ENCODE results near the gene CD4.
A peak's percentile ranks its signal among the peaks of the same experiment; 100 is the strongest.

CD4 gene

GRCh38 chr12:6829536-6830220 lies 40.4 kb downstream of the CD4 start:
- DNase-seq = peak; percentile 77

- no peak for DNase-seq
These were observed 41.1 kb downstream of the CD4 start for GRCh38 chr12:6830286-6830890.

- no peak for DNase-seq
These were observed 41.7 kb downstream of the CD4 start for GRCh38 chr12:6830999-6831398.

- no peak for DNase-seq
These were observed 42.2 kb downstream of the CD4 start for GRCh38 chr12:6831450-6831995.

- no peak for DNase-seq
These were observed 42.8 kb downstream of the CD4 start for GRCh38 chr12:6832125-6832524.

GRCh38 chr12:6833189-6833890 lies 44.0 kb downstream of the CD4 start:
- no peak for DNase-seq

GRCh38 chr12:6834254-6834653 lies 44.9 kb downstream of the CD4 start:
- DNase-seq = no peak

- DNase-seq = peak; percentile 49
These were observed 45.5 kb downstream of the CD4 start for GRCh38 chr12:6834873-6835272.

- no peak for DNase-seq
These were observed 47.5 kb downstream of the CD4 start for GRCh38 chr12:6836851-6837250.

- no peak for DNase-seq
These were observed 48.2 kb downstream of the CD4 start for GRCh38 chr12:6837370-6838060.

- no peak for DNase-seq
These were observed 49.5 kb downstream of the CD4 start for GRCh38 chr12:6838854-6839253.

- peak; percentile 99 for DNase-seq
These were observed 50.3 kb downstream of the CD4 start for GRCh38 chr12:6839482-6840201.

- DNase-seq = peak; percentile 100
These were observed 51.0 kb downstream of the CD4 start for GRCh38 chr12:6840330-6840729.

- DNase-seq = peak; percentile 80
These were observed 51.6 kb downstream of the CD4 start, which contains the start of gene GNB3 for GRCh38 chr12:6840761-6841515. Gene GNB3 (plus strand): TSS chr12:6840925. CDS start chr12:6841288, 363 bp downstream.

GRCh38 chr12:6842075-6842474 lies 52.7 kb downstream of the CD4 start:
- DNase-seq = no peak

GRCh38 chr12:6843118-6843902 lies 54.0 kb downstream of the CD4 start:
- DNase-seq = peak; percentile 54

GRCh38 chr12:6845395-6845794 lies 56.1 kb downstream of the CD4 start:
- DNase-seq = no peak

- peak; percentile 98 for DNase-seq
These were observed 57.1 kb downstream of the CD4 start for GRCh38 chr12:6846316-6846869.

GRCh38 chr12:6847676-6848075 lies 58.3 kb downstream of the CD4 start:
- DNase-seq = peak; percentile 95

- no peak for DNase-seq
These were observed 60.1 kb downstream of the CD4 start for GRCh38 chr12:6849427-6849826.

All from NCI-H82 (cell line).